Activated CD4-positive, alpha-beta memory T cell treated with anti-CD3 and anti-CD28 coated beads, Interleukin-2, amount 10 ng/mL, durations not matched to agents 7 days and 5 days (primary cell): ENCODE data around the gene ZDHHC21. TPM values are rescaled to one million over a fixed set of nuclear protein-coding genes. Genes with fewer than 3 reads are reported as not detected.
A peak's percentile ranks its signal among the peaks of the same experiment; 100 is the strongest.
"Not testable (repeated sequence)": the region's sequence is repeated elsewhere in the genome, so short reads cannot be mapped to it uniquely, and the experiment has no call there.

Experiments used
- CTCF ChIA-PET: fragments of 350-600 bp; sonication (Branson Sonifier 250); formaldehyde crosslinking; loops from one replicate; lab custom pipeline; 2021; ENCODE audit warnings: antibody characterized with exemption, inconsistent platforms; lab: Charles Lee
- POLR2A ChIA-PET: fragments of 350-600 bp; sonication (Branson Sonifier 250); formaldehyde crosslinking; loops from one replicate; lab custom pipeline; 2021; ENCODE audit warnings: antibody characterized with exemption; lab: Charles Lee
- DNase-seq: peaks from one replicate; pipeline ENCODE4 v3.0.0-alpha.2; 2020
- H3K27ac Mint-ChIP-seq: one replicate; pipeline ENCODE4 v1.8.0; 2021; ENCODE audit warnings: mild to moderate bottlenecking, mixed read lengths
- H3K27me3 Mint-ChIP-seq: one replicate; pipeline ENCODE4 v1.8.0; 2021; ENCODE audit warnings: mixed read lengths
- H3K36me3 Mint-ChIP-seq: one replicate; pipeline ENCODE4 v1.8.0; 2021; ENCODE audit warnings: low read depth, mixed read lengths
- H3K4me1 Mint-ChIP-seq: one replicate; pipeline ENCODE4 v1.8.0; 2021; ENCODE audit warnings: mixed read lengths
- H3K4me3 Mint-ChIP-seq: one replicate; pipeline ENCODE4 v1.8.0; 2021; ENCODE audit warnings: mild to moderate bottlenecking, mixed read lengths
- H3K9me3 Mint-ChIP-seq: one replicate; pipeline ENCODE4 v1.8.0; 2021; ENCODE audit warnings: mixed read lengths
- total RNA-seq, 2 experiments: library from RNA; stranded (reverse); gene quantifications; one replicate each; pipeline ENCODE4 v1.2.3, GENCODE V29; 2021

ZDHHC21 gene
- total RNA-seq, 2 experiments from 2014 or later = 7.5 to 7.6 TPM

GRCh38 chr9:14671377-14671776 is 21.9 kb downstream of the ZDHHC21 start:
- Mint-ChIP-seq H3K9me3 (no peaks in the 10 kb centered on the region), H3K36me3 (peaks cover 16% of the 10 kb centered on the region), H3K27ac (no peak overlapping the region), H3K4me1 (peaks cover 19% of the 10 kb centered on the region), H3K27me3 (no peaks in the 10 kb centered on the region), H3K4me3 (no peak overlapping the region)
- CTCF ChIA-PET = interaction anchor here (1.5 kb wide), 1 partner anchor 10 kb away, joined by 5 read pairs; no protein-coding TSS in a partner anchor
- DNase-seq = no peak
- POLR2A ChIA-PET = no interaction called here

GRCh38 chr9:14670718-14671117 is 22.5 kb downstream of the ZDHHC21 start:
- Mint-ChIP-seq H3K4me3 (no peak overlapping the region), H3K36me3 (peaks cover 13% of the 10 kb centered on the region), H3K27me3 (no peaks in the 10 kb centered on the region), H3K9me3 (no peaks in the 10 kb centered on the region), H3K27ac (peak overlapping the region; percentile 35), H3K4me1 (peaks cover 19% of the 10 kb centered on the region)
- CTCF ChIA-PET = interaction anchor here (1.5 kb wide), 1 partner anchor 9 kb away, joined by 5 read pairs; no protein-coding TSS in a partner anchor
- POLR2A ChIA-PET = no interaction called here
- DNase-seq = no peak

GRCh38 chr9:14664022-14664421 is 29.2 kb downstream of the ZDHHC21 start:
- H3K4me1 Mint-ChIP-seq, POLR2A ChIA-PET, H3K4me3 Mint-ChIP-seq, CTCF ChIA-PET, H3K27ac Mint-ChIP-seq, DNase-seq, H3K27me3 Mint-ChIP-seq, H3K9me3 Mint-ChIP-seq: not testable (repeated sequence)
- H3K36me3 Mint-ChIP-seq = peaks cover 10% of the 10 kb centered on the region

GRCh38 chr9:14662060-14662453 is 31.2 kb downstream of the ZDHHC21 start:
- POLR2A ChIA-PET = interaction anchor here (1.7 kb wide), 1 partner anchor 31 kb away, joined by 4 read pairs; the partner anchor contains the start of gene ZDHHC21
- no peak overlapping the region for H3K27ac Mint-ChIP-seq
- CTCF ChIA-PET = interaction anchor here (0.6 to 2.2 kb wide), 12 partner anchors 9 to 196 kb away, joined by 3 to 13 read pairs (median 5); no protein-coding TSS in a partner anchor
- no peaks in the 10 kb centered on the region for H3K9me3 Mint-ChIP-seq
- H3K4me3 Mint-ChIP-seq = no peak overlapping the region
- H3K36me3 Mint-ChIP-seq = peaks cover 24% of the 10 kb centered on the region
- no peak for DNase-seq
- H3K4me1 Mint-ChIP-seq = no peaks in the 10 kb centered on the region
- H3K27me3 Mint-ChIP-seq = no peaks in the 10 kb centered on the region

GRCh38 chr9:14661421-14662059 is 31.7 kb downstream of the ZDHHC21 start:
- no peak for DNase-seq
- peaks cover 28% of the 10 kb centered on the region for H3K36me3 Mint-ChIP-seq
- no peak overlapping the region for H3K27ac Mint-ChIP-seq
- CTCF ChIA-PET = interaction anchor here (0.6 to 2.2 kb wide), 12 partner anchors 9 to 196 kb away, joined by 3 to 13 read pairs (median 5); no protein-coding TSS in a partner anchor
- H3K9me3 Mint-ChIP-seq = no peaks in the 10 kb centered on the region
- POLR2A ChIA-PET = interaction anchor here (1.7 kb wide), 1 partner anchor 32 kb away, joined by 4 read pairs; the partner anchor contains the start of gene ZDHHC21
- no peaks in the 10 kb centered on the region for H3K27me3 Mint-ChIP-seq
- H3K4me3 Mint-ChIP-seq = no peak overlapping the region
- H3K4me1 Mint-ChIP-seq = no peaks in the 10 kb centered on the region

GRCh38 chr9:14660721-14661120 is 32.5 kb downstream of the ZDHHC21 start:
- Mint-ChIP-seq H3K27me3 (no peaks in the 10 kb centered on the region), H3K4me1 (no peaks in the 10 kb centered on the region), H3K9me3 (no peaks in the 10 kb centered on the region), H3K4me3 (no peak overlapping the region), H3K36me3 (peaks cover 29% of the 10 kb centered on the region), H3K27ac (no peak overlapping the region)
- ChIA-PET CTCF (interaction anchor here (1.3 to 2.2 kb wide), 5 partner anchors 8 to 195 kb away, joined by 5 to 13 read pairs (median 7); no protein-coding TSS in a partner anchor), POLR2A (interaction anchor here (1.7 kb wide), 1 partner anchor 33 kb away, joined by 4 read pairs; the partner anchor contains the start of gene ZDHHC21)
- no peak for DNase-seq

GRCh38 chr9:14654932-14655331 is 38.3 kb downstream of the ZDHHC21 start:
- no peaks in the 10 kb centered on the region for H3K4me1 Mint-ChIP-seq
- H3K4me3 Mint-ChIP-seq = no peak overlapping the region
- H3K27ac Mint-ChIP-seq = no peak overlapping the region
- CTCF ChIA-PET = no interaction called here
- peaks cover 10% of the 10 kb centered on the region for H3K9me3 Mint-ChIP-seq
- peaks cover 47% of the 10 kb centered on the region for H3K36me3 Mint-ChIP-seq
- no peak for DNase-seq
- POLR2A ChIA-PET = no interaction called here
- H3K27me3 Mint-ChIP-seq = no peaks in the 10 kb centered on the region

- Mint-ChIP-seq H3K9me3 (peaks cover 10% of the 10 kb centered on the region), H3K27me3 (no peaks in the 10 kb centered on the region), H3K27ac (no peak overlapping the region), H3K4me3 (no peak overlapping the region), H3K4me1 (no peaks in the 10 kb centered on the region), H3K36me3 (peaks cover 39% of the 10 kb centered on the region)
- POLR2A ChIA-PET = no interaction called here
- no peak for DNase-seq
- CTCF ChIA-PET = no interaction called here
Measured at GRCh38 chr9:14653511-14653910, 39.7 kb downstream of the ZDHHC21 start.

- CTCF ChIA-PET = interaction anchor here (1.3 to 1.7 kb wide), 2 partner anchors 8 to 35 kb away, joined by 6 to 13 read pairs; no protein-coding TSS in a partner anchor
- Mint-ChIP-seq H3K27ac (no peak overlapping the region), H3K27me3 (no peaks in the 10 kb centered on the region), H3K4me3 (no peak overlapping the region), H3K36me3 (peaks cover 34% of the 10 kb centered on the region), H3K4me1 (no peaks in the 10 kb centered on the region), H3K9me3 (peaks cover 10% of the 10 kb centered on the region)
- DNase-seq = no peak
- POLR2A ChIA-PET = no interaction called here
Measured at GRCh38 chr9:14652729-14653377, 40.4 kb downstream of the ZDHHC21 start.

- peaks cover 3% of the 10 kb centered on the region for H3K4me1 Mint-ChIP-seq
- H3K4me3 Mint-ChIP-seq = no peak overlapping the region
- H3K9me3 Mint-ChIP-seq = peaks cover 10% of the 10 kb centered on the region
- ChIA-PET POLR2A (no interaction called here), CTCF (interaction anchor here (0.8 to 1.2 kb wide), 2 partner anchors 11 to 16 kb away, joined by 3 read pairs; no protein-coding TSS in a partner anchor)
- H3K36me3 Mint-ChIP-seq = peaks cover 23% of the 10 kb centered on the region
- H3K27me3 Mint-ChIP-seq = no peaks in the 10 kb centered on the region
- DNase-seq = no peak
- H3K27ac Mint-ChIP-seq = no peak overlapping the region
Measured at GRCh38 chr9:14650596-14650995, 42.6 kb downstream of the ZDHHC21 start.

- Mint-ChIP-seq H3K9me3 (no peaks in the 10 kb centered on the region), H3K27me3 (no peaks in the 10 kb centered on the region), H3K27ac (no peak overlapping the region), H3K36me3 (peaks cover 3% of the 10 kb centered on the region), H3K4me1 (peaks cover 11% of the 10 kb centered on the region), H3K4me3 (no peak overlapping the region)
- DNase-seq = no peak
- ChIA-PET POLR2A (no interaction called here), CTCF (no interaction called here)
Measured at GRCh38 chr9:14645648-14646047, 47.6 kb downstream of the ZDHHC21 start.

GRCh38 chr9:14640967-14641366 is 52.3 kb downstream of the ZDHHC21 start:
- H3K36me3 Mint-ChIP-seq = peaks cover 12% of the 10 kb centered on the region
- no peaks in the 10 kb centered on the region for H3K9me3 Mint-ChIP-seq
- no peaks in the 10 kb centered on the region for H3K27me3 Mint-ChIP-seq
- H3K4me1 Mint-ChIP-seq = peaks cover 9% of the 10 kb centered on the region
- ChIA-PET CTCF (no interaction called here), POLR2A (no interaction called here)
- no peak for DNase-seq
- H3K4me3 Mint-ChIP-seq = no peak overlapping the region
- no peak overlapping the region for H3K27ac Mint-ChIP-seq

GRCh38 chr9:14640294-14640693 is 52.9 kb downstream of the ZDHHC21 start:
- Mint-ChIP-seq H3K36me3 (peaks cover 12% of the 10 kb centered on the region), H3K27ac (no peak overlapping the region), H3K4me3 (no peak overlapping the region), H3K4me1 (peaks cover 6% of the 10 kb centered on the region), H3K27me3 (no peaks in the 10 kb centered on the region), H3K9me3 (no peaks in the 10 kb centered on the region)
- CTCF ChIA-PET = no interaction called here
- POLR2A ChIA-PET = no interaction called here
- no peak for DNase-seq
